ENCODE data around the gene REEP3.
A peak's percentile ranks its signal among the peaks of the same experiment; 100 is the strongest.
"Not testable (repeated sequence)": the region's sequence is repeated elsewhere in the genome, so short reads cannot be mapped to it uniquely, and the experiment has no call there.

The REEP3 gene

GRCh38 chr10:63561341-63561740 is 40.1 kb downstream of the REEP3 start:
- H3K27ac ChIP-seq (ENCODE audit: low read depth, low read length): no peak overlapping the region
- H3K36me3 ChIP-seq (ENCODE audit: control insufficient read depth, insufficient read depth, low read length): no peaks in the 10 kb centered on the region
- H3K27me3 ChIP-seq (ENCODE audit: control insufficient read depth, insufficient read depth, low read length): no peaks in the 10 kb centered on the region
- no peak overlapping the region for H3K4me3 ChIP-seq (ENCODE audit: low read length)
- H3K9ac ChIP-seq (ENCODE audit: low read length): no peak overlapping the region
- no peaks in the 10 kb centered on the region for H3K4me1 ChIP-seq (ENCODE audit: control insufficient read depth, insufficient read depth, low read length)

- no peak overlapping the region for H3K27ac ChIP-seq (ENCODE audit: low read depth, low read length)
- H3K4me3 ChIP-seq (ENCODE audit: low read length): no peak overlapping the region
- H3K36me3 ChIP-seq (ENCODE audit: control insufficient read depth, insufficient read depth, low read length): no peaks in the 10 kb centered on the region
- H3K4me1 ChIP-seq (ENCODE audit: control insufficient read depth, insufficient read depth, low read length): no peaks in the 10 kb centered on the region
- H3K9ac ChIP-seq (ENCODE audit: low read length): no peak overlapping the region
- H3K27me3 ChIP-seq (ENCODE audit: control insufficient read depth, insufficient read depth, low read length): no peaks in the 10 kb centered on the region
Measured at GRCh38 chr10:63562391-63562790, 41.2 kb downstream of the REEP3 start.

GRCh38 chr10:63562857-63563256 is 41.7 kb downstream of the REEP3 start:
- Histone ChIP-seq H3K27me3 (ENCODE audit: control insufficient read depth, insufficient read depth, low read length) (no peaks in the 10 kb centered on the region), H3K4me1 (ENCODE audit: control insufficient read depth, insufficient read depth, low read length) (no peaks in the 10 kb centered on the region), H3K9ac (ENCODE audit: low read length) (no peak overlapping the region), H3K36me3 (ENCODE audit: control insufficient read depth, insufficient read depth, low read length) (no peaks in the 10 kb centered on the region), H3K4me3 (ENCODE audit: low read length) (no peak overlapping the region), H3K27ac (ENCODE audit: low read depth, low read length) (no peak overlapping the region)

GRCh38 chr10:63563623-63564022 is 42.4 kb downstream of the REEP3 start:
- Histone ChIP-seq H3K9ac (ENCODE audit: low read length) (no peak overlapping the region), H3K27ac (ENCODE audit: low read depth, low read length) (no peak overlapping the region), H3K4me1 (ENCODE audit: control insufficient read depth, insufficient read depth, low read length) (no peaks in the 10 kb centered on the region), H3K4me3 (ENCODE audit: low read length) (no peak overlapping the region), H3K27me3 (ENCODE audit: control insufficient read depth, insufficient read depth, low read length) (no peaks in the 10 kb centered on the region), H3K36me3 (ENCODE audit: control insufficient read depth, insufficient read depth, low read length) (no peaks in the 10 kb centered on the region)

- H3K9ac ChIP-seq (ENCODE audit: low read length); H3K4me3 ChIP-seq (ENCODE audit: low read length); H3K4me1 ChIP-seq (ENCODE audit: control insufficient read depth, insufficient read depth, low read length); H3K27ac ChIP-seq (ENCODE audit: low read depth, low read length); H3K36me3 ChIP-seq (ENCODE audit: control insufficient read depth, insufficient read depth, low read length); H3K27me3 ChIP-seq (ENCODE audit: control insufficient read depth, insufficient read depth, low read length): not testable (repeated sequence)
Measured at GRCh38 chr10:63564731-63565130, 43.5 kb downstream of the REEP3 start.

GRCh38 chr10:63573068-63573697 is 52.0 kb downstream of the REEP3 start:
- no peaks in the 10 kb centered on the region for H3K36me3 ChIP-seq (ENCODE audit: control insufficient read depth, insufficient read depth, low read length)
- H3K9ac ChIP-seq (ENCODE audit: low read length): no peak overlapping the region
- no peaks in the 10 kb centered on the region for H3K27me3 ChIP-seq (ENCODE audit: control insufficient read depth, insufficient read depth, low read length)
- H3K27ac ChIP-seq (ENCODE audit: low read depth, low read length): peak overlapping the region; percentile 27
- H3K4me3 ChIP-seq (ENCODE audit: low read length): no peak overlapping the region
- peaks cover 10% of the 10 kb centered on the region for H3K4me1 ChIP-seq (ENCODE audit: control insufficient read depth, insufficient read depth, low read length)

GRCh38 chr10:63574011-63574410 is 52.8 kb downstream of the REEP3 start:
- Histone ChIP-seq H3K9ac (ENCODE audit: low read length) (no peak overlapping the region), H3K27ac (ENCODE audit: low read depth, low read length) (no peak overlapping the region), H3K36me3 (ENCODE audit: control insufficient read depth, insufficient read depth, low read length) (no peaks in the 10 kb centered on the region), H3K4me1 (ENCODE audit: control insufficient read depth, insufficient read depth, low read length) (peaks cover 10% of the 10 kb centered on the region), H3K4me3 (ENCODE audit: low read length) (no peak overlapping the region), H3K27me3 (ENCODE audit: control insufficient read depth, insufficient read depth, low read length) (no peaks in the 10 kb centered on the region)

GRCh38 chr10:63576501-63576900 is 55.3 kb downstream of the REEP3 start:
- Histone ChIP-seq H3K27me3 (ENCODE audit: control insufficient read depth, insufficient read depth, low read length) (no peaks in the 10 kb centered on the region), H3K36me3 (ENCODE audit: control insufficient read depth, insufficient read depth, low read length) (no peaks in the 10 kb centered on the region), H3K4me3 (ENCODE audit: low read length) (no peak overlapping the region), H3K27ac (ENCODE audit: low read depth, low read length) (peak overlapping the region; percentile 1), H3K4me1 (ENCODE audit: control insufficient read depth, insufficient read depth, low read length) (peaks cover 16% of the 10 kb centered on the region), H3K9ac (ENCODE audit: low read length) (no peak overlapping the region)

GRCh38 chr10:63578501-63578900 is 57.3 kb downstream of the REEP3 start:
- Histone ChIP-seq H3K27me3 (ENCODE audit: control insufficient read depth, insufficient read depth, low read length) (no peaks in the 10 kb centered on the region), H3K9ac (ENCODE audit: low read length) (no peak overlapping the region), H3K4me1 (ENCODE audit: control insufficient read depth, insufficient read depth, low read length) (peaks cover 14% of the 10 kb centered on the region), H3K27ac (ENCODE audit: low read depth, low read length) (no peak overlapping the region), H3K36me3 (ENCODE audit: control insufficient read depth, insufficient read depth, low read length) (no peaks in the 10 kb centered on the region), H3K4me3 (ENCODE audit: low read length) (no peak overlapping the region)

- Histone ChIP-seq H3K4me1 (ENCODE audit: control insufficient read depth, insufficient read depth, low read length) (peaks cover 13% of the 10 kb centered on the region), H3K9ac (ENCODE audit: low read length) (no peak overlapping the region), H3K4me3 (ENCODE audit: low read length) (no peak overlapping the region), H3K27me3 (ENCODE audit: control insufficient read depth, insufficient read depth, low read length) (no peaks in the 10 kb centered on the region), H3K36me3 (ENCODE audit: control insufficient read depth, insufficient read depth, low read length) (no peaks in the 10 kb centered on the region), H3K27ac (ENCODE audit: low read depth, low read length) (peak overlapping the region; percentile 37)
Measured at GRCh38 chr10:63579371-63580014, 58.3 kb downstream of the REEP3 start.

GRCh38 chr10:63582690-63583089 is 61.5 kb downstream of the REEP3 start:
- Histone ChIP-seq H3K4me3 (ENCODE audit: low read length) (no peak overlapping the region), H3K27ac (ENCODE audit: low read depth, low read length) (no peak overlapping the region), H3K9ac (ENCODE audit: low read length) (no peak overlapping the region), H3K4me1 (ENCODE audit: control insufficient read depth, insufficient read depth, low read length) (peaks cover 24% of the 10 kb centered on the region), H3K27me3 (ENCODE audit: control insufficient read depth, insufficient read depth, low read length) (no peaks in the 10 kb centered on the region), H3K36me3 (ENCODE audit: control insufficient read depth, insufficient read depth, low read length) (no peaks in the 10 kb centered on the region)

- Histone ChIP-seq H3K4me3 (ENCODE audit: low read length) (no peak overlapping the region), H3K4me1 (ENCODE audit: control insufficient read depth, insufficient read depth, low read length) (peaks cover 24% of the 10 kb centered on the region), H3K9ac (ENCODE audit: low read length) (no peak overlapping the region), H3K27me3 (ENCODE audit: control insufficient read depth, insufficient read depth, low read length) (no peaks in the 10 kb centered on the region), H3K27ac (ENCODE audit: low read depth, low read length) (no peak overlapping the region), H3K36me3 (ENCODE audit: control insufficient read depth, insufficient read depth, low read length) (no peaks in the 10 kb centered on the region)
Measured at GRCh38 chr10:63583397-63583796, 62.2 kb downstream of the REEP3 start.

Data from rectal smooth muscle tissue (tissue), 1 donor.